PC-9 (cell line): ENCODE measurements around the gene ITGB7. TPM values are rescaled to one million over a fixed set of nuclear protein-coding genes. Genes with fewer than 3 reads are reported as not detected.
A peak's percentile ranks its signal among the peaks of the same experiment; 100 is the strongest.

Experiments
- BruUV-seq: library from RNA; stranded (reverse); fragments of 400-500 nt; replicated peaks from 2 replicates; lab custom pipeline; 2021; lab: Mats Ljungman, UMichigan
- CTCF ChIA-PET: fragments of 300-600 bp; sonication (Branson Sonifier 250); formaldehyde crosslinking; loops from one replicate; lab custom pipeline; 2022; ENCODE audit warnings: antibody characterized with exemption; lab: Charles Lee
- POLR2A ChIA-PET: fragments of 300-600 bp; sonication (Branson Sonifier 250); formaldehyde crosslinking; loops from one replicate; lab custom pipeline; 2022; ENCODE audit warnings: antibody characterized with exemption; ENCODE audit not compliant: unreplicated experiment; lab: Charles Lee
- DNase-seq, 2 experiments: peaks; one replicate each; pipeline versions ENCODE4 v3.0.0 to v3.0.0-alpha.2; 2015 to 2022; ENCODE audit warnings: mixed read lengths in 1 of 2
- H2AFZ ChIP-seq: fragments of 200-600 bp; sonication (generic); 2 replicates; pipeline ENCODE4 v1.8.1; 2017; ENCODE audit warnings: antibody characterized with exemption
- H3F3A ChIP-seq: fragments of 200-600 bp; sonication (generic); 2 replicates; pipeline ENCODE4 v1.8.1; 2017; ENCODE audit warnings: antibody characterized with exemption, mild to moderate bottlenecking, low read depth; ENCODE audit not compliant: insufficient read depth
- H3K27ac ChIP-seq: fragments of 200-600 bp; sonication (generic); 2 replicates; pipeline ENCODE4 v1.6.1; 2016; ENCODE audit warnings: mixed run types
- H3K27me3 ChIP-seq: fragments of 200-600 bp; sonication (generic); 2 replicates; pipeline ENCODE4 v1.6.1; 2016; ENCODE audit warnings: low read depth, mixed run types; ENCODE audit not compliant: insufficient read depth
- H3K36me3 ChIP-seq: fragments of 200-600 bp; sonication (generic); 2 replicates; pipeline ENCODE4 v1.6.1; 2016; ENCODE audit warnings: low read depth, mixed run types
- H3K4me1 ChIP-seq: fragments of 200-600 bp; sonication (generic); replicated peaks from 2 replicates; pipeline ENCODE4 v1.6.1; 2016; ENCODE audit warnings: mixed run types; ENCODE audit not compliant: insufficient read depth
- H3K4me2 ChIP-seq: fragments of 200-600 bp; sonication (generic); 2 replicates; pipeline ENCODE4 v1.6.1; 2017; ENCODE audit warnings: mixed run types
- H3K4me3 ChIP-seq: fragments of 200-600 bp; sonication (generic); 2 replicates; pipeline ENCODE4 v1.6.1; 2016; ENCODE audit warnings: mixed run types
- H3K79me2 ChIP-seq: fragments of 200-600 bp; sonication (generic); 2 replicates; pipeline ENCODE4 v1.6.1; 2017; ENCODE audit warnings: low read depth, mixed run types
- H3K9me2 ChIP-seq: fragments of 200-600 bp; sonication (generic); 2 replicates; pipeline ENCODE4 v1.8.1; 2017; ENCODE audit warnings: mild to moderate bottlenecking; ENCODE audit not compliant: insufficient read depth
- H3K9me3 ChIP-seq: fragments of 200-600 bp; sonication (generic); 2 replicates; pipeline ENCODE4 v1.8.1; 2016; ENCODE audit warnings: low read depth; ENCODE audit not compliant: insufficient read depth
- H4K20me1 ChIP-seq: fragments of 200-600 bp; sonication (generic); 2 replicates; pipeline ENCODE4 v1.8.1; 2017; ENCODE audit not compliant: insufficient read depth
- EZH2 ChIP-seq: fragments of 200-600 bp; sonication (generic); IDR thresholded peaks from 2 replicates; pipeline ENCODE4 v1.8.0; 2017; ENCODE audit warnings: antibody characterized with exemption, low read depth
- intact Hi-C: fragments of 100-400 bp; cut with micrococcal nuclease; formaldehyde crosslinking; loops from one replicate; pipeline ENCODE4 v1.10.0; 2022; ENCODE audit not compliant: unreplicated experiment
- total RNA-seq: library from RNA; stranded (reverse); gene quantifications from 2 replicates; pipeline ENCODE4 v1.2.3, GENCODE V29; 2021
- TF ChIP-seq, protein P1 (sequence below): fragments of 200-600 bp; sonication (generic); conservative IDR thresholded peaks from 2 replicates; pipeline ENCODE4 v1.6.1; 2017; ENCODE audit warnings: mixed run types, antibody characterized with exemption, mild to moderate bottlenecking, moderate library complexity

Gene ITGB7
- total RNA-seq, 1 experiment from 2014 or later = 3.3 TPM

DNA sequence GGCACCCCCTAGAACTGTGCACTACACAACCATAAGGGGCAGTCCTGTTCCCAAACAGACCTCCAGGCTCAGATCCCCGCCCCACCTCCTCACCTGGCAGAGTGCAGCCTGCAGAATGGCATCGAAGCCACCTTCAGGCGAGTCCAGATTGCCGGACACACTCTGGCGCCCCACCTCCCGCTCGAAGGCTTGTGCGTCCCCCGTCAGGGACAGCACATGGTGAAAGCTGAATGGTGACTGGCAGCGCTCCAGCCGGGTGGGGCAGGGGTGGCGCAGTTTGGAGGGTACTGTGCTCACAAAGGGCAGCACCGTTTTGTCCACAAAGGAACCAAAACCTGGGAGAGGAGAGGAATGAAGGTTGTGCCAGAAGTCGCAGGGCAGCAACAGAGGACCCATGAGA is 10.6 kb downstream of the ITGB7 start:
- CTCF ChIA-PET = no interaction called here
- H3K9me3 ChIP-seq = no peaks in the 10 kb centered on the region
- H3K27me3 ChIP-seq = no peaks in the 10 kb centered on the region
- BruUV-seq = no TSS peak
- no peaks in the 10 kb centered on the region for H3K36me3 ChIP-seq
- no peaks in the 10 kb centered on the region for H3K9me2 ChIP-seq
- DNase-seq = peak in 1 of 2 experiments; percentile 45
- H3K4me1 ChIP-seq = peaks cover 10% of the 10 kb centered on the region
- no peak for TF ChIP-seq EZH2
- TF ChIP-seq, protein P1, sequence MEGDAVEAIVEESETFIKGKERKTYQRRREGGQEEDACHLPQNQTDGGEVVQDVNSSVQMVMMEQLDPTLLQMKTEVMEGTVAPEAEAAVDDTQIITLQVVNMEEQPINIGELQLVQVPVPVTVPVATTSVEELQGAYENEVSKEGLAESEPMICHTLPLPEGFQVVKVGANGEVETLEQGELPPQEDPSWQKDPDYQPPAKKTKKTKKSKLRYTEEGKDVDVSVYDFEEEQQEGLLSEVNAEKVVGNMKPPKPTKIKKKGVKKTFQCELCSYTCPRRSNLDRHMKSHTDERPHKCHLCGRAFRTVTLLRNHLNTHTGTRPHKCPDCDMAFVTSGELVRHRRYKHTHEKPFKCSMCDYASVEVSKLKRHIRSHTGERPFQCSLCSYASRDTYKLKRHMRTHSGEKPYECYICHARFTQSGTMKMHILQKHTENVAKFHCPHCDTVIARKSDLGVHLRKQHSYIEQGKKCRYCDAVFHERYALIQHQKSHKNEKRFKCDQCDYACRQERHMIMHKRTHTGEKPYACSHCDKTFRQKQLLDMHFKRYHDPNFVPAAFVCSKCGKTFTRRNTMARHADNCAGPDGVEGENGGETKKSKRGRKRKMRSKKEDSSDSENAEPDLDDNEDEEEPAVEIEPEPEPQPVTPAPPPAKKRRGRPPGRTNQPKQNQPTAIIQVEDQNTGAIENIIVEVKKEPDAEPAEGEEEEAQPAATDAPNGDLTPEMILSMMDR = no peak; the same call in 1 of the 2 replicates
- POLR2A ChIA-PET = interaction anchor here (0.5 to 1.0 kb wide), 4 partner anchors 54 to 149 kb away, joined by 3 to 11 read pairs (median 4); no protein-coding TSS in a partner anchor
- H4K20me1 ChIP-seq = no peaks in the 10 kb centered on the region
- H3K27ac ChIP-seq = no peak overlapping the region
- intact Hi-C loops = loop anchor here (1.0 kb wide), 1 partner anchor 15 kb away; no protein-coding TSS in a partner anchor
- no peaks in the 10 kb centered on the region for H3K79me2 ChIP-seq
- H3K4me2 ChIP-seq = no peak overlapping the region
- no peak overlapping the region for H2AFZ ChIP-seq
- peaks cover 5% of the 10 kb centered on the region; the same call in 1 of the 2 replicates for H3F3A ChIP-seq
- H3K4me3 ChIP-seq = no peak overlapping the region

DNA sequence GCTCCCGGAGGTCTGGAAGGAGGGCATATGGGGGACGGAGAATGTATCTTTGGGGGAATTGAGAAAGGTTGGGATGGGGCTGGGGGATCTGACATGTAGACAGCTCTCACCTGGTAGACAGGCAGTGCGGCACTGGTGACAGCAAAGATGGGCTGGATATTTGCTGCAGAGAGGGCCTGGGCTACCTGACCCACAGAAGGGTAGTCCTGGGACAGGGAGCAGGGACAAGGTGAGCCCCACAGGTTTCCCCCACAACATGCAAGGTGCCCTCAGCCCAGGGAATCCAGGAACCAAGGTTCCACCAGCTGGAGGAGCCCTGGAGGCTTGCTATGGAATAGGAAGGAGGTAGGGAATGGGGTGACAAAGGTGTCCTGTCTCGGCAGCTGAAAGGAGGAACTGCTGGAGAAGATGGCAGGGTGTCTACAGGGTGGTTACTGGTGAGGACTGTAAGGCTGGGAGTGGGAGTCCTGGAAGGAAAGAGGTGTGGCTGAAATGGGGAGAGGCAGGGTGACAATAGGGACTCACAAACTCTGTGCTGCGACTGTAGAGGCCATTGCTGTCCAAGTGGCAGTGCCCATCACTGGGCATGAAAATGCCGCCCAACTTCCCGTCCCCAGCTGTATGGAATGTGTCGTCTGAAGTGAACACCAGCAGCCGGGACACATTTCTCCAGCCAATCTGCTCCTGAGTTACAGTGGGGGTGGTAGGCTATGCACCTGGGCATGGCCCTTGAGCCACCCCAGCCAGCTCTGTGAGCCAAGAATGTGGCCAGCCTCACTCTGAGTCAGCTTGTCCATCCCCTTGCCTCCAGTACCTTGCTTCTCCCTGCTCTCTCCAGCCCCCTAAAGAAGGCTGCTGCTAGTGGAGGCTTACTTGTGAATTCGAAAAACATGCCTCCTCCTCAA is 11.3 kb downstream of the ITGB7 start:
- H3K4me3 ChIP-seq = no peak overlapping the region
- TF ChIP-seq, protein P1 = no peak
- TF ChIP-seq EZH2 = no peak
- no peaks in the 10 kb centered on the region for H3K9me3 ChIP-seq
- BruUV-seq = TSS peak; percentile 39
- H3K9me2 ChIP-seq = no peaks in the 10 kb centered on the region
- peak in 1 of 2 experiments; percentile 75 for DNase-seq
- H3F3A ChIP-seq = peaks cover 5% of the 10 kb centered on the region; the same call in 1 of the 2 replicates
- H3K4me2 ChIP-seq = no peak overlapping the region
- ChIA-PET CTCF (no interaction called here), POLR2A (interaction anchor here (0.5 to 1.0 kb wide), 6 partner anchors 54 to 701 kb away, joined by 3 to 17 read pairs (median 7); no protein-coding TSS in a partner anchor)
- H3K27ac ChIP-seq = no peak overlapping the region
- H2AFZ ChIP-seq = no peak overlapping the region
- intact Hi-C loops = loop anchor here (1.0 kb wide), 1 partner anchor 14 kb away; no protein-coding TSS in a partner anchor
- H3K4me1 ChIP-seq = peaks cover 10% of the 10 kb centered on the region
- no peaks in the 10 kb centered on the region for H3K36me3 ChIP-seq
- H3K27me3 ChIP-seq = no peaks in the 10 kb centered on the region
- no peaks in the 10 kb centered on the region for H4K20me1 ChIP-seq
- H3K79me2 ChIP-seq = no peaks in the 10 kb centered on the region

DNA sequence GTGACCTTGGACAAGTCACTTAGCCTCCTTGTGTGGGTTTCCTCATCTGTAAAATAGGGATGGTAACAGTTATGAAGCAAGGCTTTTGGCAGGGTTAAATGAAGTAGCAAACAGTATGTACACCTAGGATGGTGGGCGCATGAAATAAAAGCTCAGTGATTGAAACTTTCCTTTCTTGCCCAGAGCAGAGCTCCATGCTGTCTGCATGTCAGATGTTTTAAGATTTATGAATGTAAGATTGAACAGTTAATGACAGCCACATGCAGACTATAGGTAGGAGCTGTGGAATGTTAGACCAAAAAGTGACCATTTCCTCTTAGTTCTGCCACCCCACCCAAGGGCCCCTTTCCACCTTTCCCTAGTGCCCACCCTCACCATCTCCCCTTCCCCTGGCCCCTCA is 12.1 kb downstream of the ITGB7 start:
- intact Hi-C loops = no loop called here
- Histone ChIP-seq H3K27me3 (no peaks in the 10 kb centered on the region), H3K4me2 (no peak overlapping the region), H2AFZ (no peak overlapping the region), H3K4me3 (no peak overlapping the region), H3K36me3 (no peaks in the 10 kb centered on the region), H3F3A (peaks cover 5% of the 10 kb centered on the region; the same call in 1 of the 2 replicates), H3K9me3 (no peaks in the 10 kb centered on the region), H4K20me1 (no peaks in the 10 kb centered on the region), H3K4me1 (peaks cover 10% of the 10 kb centered on the region), H3K9me2 (no peaks in the 10 kb centered on the region), H3K27ac (no peak overlapping the region), H3K79me2 (no peaks in the 10 kb centered on the region)
- ChIA-PET POLR2A (interaction anchor here (0.7 kb wide), 1 partner anchor 12 kb away, joined by 9 read pairs; no protein-coding TSS in a partner anchor), CTCF (no interaction called here)
- DNase-seq = no peak
- TSS peak; percentile 5 for BruUV-seq
- TF ChIP-seq, protein P1 = no peak
- TF ChIP-seq EZH2 = no peak
